ENCODE results near the gene PSKH1.

GRCh38 chr16:67933805-67934204 is 40.8 kb downstream of the PSKH1 start:
- TF ChIP-seq SP1 (CRISPR knock-in tag; IDR thresholded peaks at IDR 0.05) (no peak), EZH2 (IDR thresholded peaks at IDR 0.05; ENCODE audit: borderline replicate concordance, low read depth, low read length) (no peak), ZBTB40 (IDR thresholded peaks at IDR 0.05) (no peak), ZBTB40 (CRISPR knock-in tag; IDR thresholded peaks at IDR 0.05) (no peak), RNF219 (CRISPR knock-in tag; IDR thresholded peaks at IDR 0.05) (no peak)
